CD14-positive monocyte (primary cell): ENCODE data around the gene GID8. TPM values are rescaled to one million over a fixed set of nuclear protein-coding genes. Genes with fewer than 3 reads are reported as not detected.
A peak's percentile ranks its signal among the peaks of the same experiment; 100 is the strongest.

Experiments used
- DNase-seq, 3 donors: peaks; one replicate each; pipeline ENCODE4 v3.0.0-alpha.2; 2011 to 2022
- H2AFZ ChIP-seq: 2 replicates; pipeline ENCODE4 v1.6.0; 2012; ENCODE audit warnings: mild to moderate bottlenecking, low read depth, low read length, inconsistent platforms; ENCODE audit not compliant: insufficient read depth, poor library complexity, severe bottlenecking
- H3K27ac ChIP-seq, 2 donors: 1 replicate in 1 of 2; 2 replicates in 1 of 2; pipeline ENCODE4 v1.5.1; 2012 to 2013; ENCODE audit warnings: low read length in 2 of 2, control low read depth in 1 of 2, inconsistent platforms in 1 of 2, low read depth in 1 of 2, mild to moderate bottlenecking in 1 of 2
- H3K27me3 ChIP-seq, 2 donors: one replicate each; pipeline versions ENCODE4 v1.6.0 to v1.6.1; 2011 to 2013; ENCODE audit warnings: low read length in 2 of 2; ENCODE audit not compliant: control insufficient read depth in 2 of 2, insufficient read depth in 2 of 2
- H3K36me3 ChIP-seq, 2 donors: replicated peaks in 1 of 2; 1 replicate in 1 of 2; 2 replicates in 1 of 2; pipeline versions ENCODE4 v1.5.1 to v1.6.1; 2012 to 2013; ENCODE audit warnings: low read length in 2 of 2, control low read depth in 1 of 2, inconsistent platforms in 1 of 2, mild to moderate bottlenecking in 1 of 2; ENCODE audit not compliant: insufficient read depth in 2 of 2, control insufficient read depth in 1 of 2
- H3K4me1 ChIP-seq, 2 donors: 1 replicate in 1 of 2; 2 replicates in 1 of 2; pipeline versions ENCODE4 v1.5.1 to v1.6.1; 2012 to 2013; ENCODE audit warnings: low read length in 2 of 2, control low read depth in 1 of 2, inconsistent platforms in 1 of 2, mild to moderate bottlenecking in 1 of 2, moderate library complexity in 1 of 2; ENCODE audit not compliant: insufficient read depth in 2 of 2, control insufficient read depth in 1 of 2
- H3K4me2 ChIP-seq: replicated peaks from 2 replicates; pipeline ENCODE3; 2012; ENCODE audit warnings: low read length, moderate library complexity, mild to moderate bottlenecking; ENCODE audit not compliant: poor library complexity, severe bottlenecking; ENCODE audit errors: extremely low read depth
- H3K4me3 ChIP-seq, 3 experiments: fragments of 200-600 bp in 1 of 3; sonication (generic) in 1 of 3; replicated peaks in 1 of 3; 1 replicate in 2 of 3; 2 replicates in 1 of 3; pipeline ENCODE4 v1.5.1; 2011 to 2013; ENCODE audit warnings: low read length in 3 of 3, mild to moderate bottlenecking in 3 of 3, control low read depth in 2 of 3, low read depth in 2 of 3, inconsistent platforms in 1 of 3, moderate library complexity in 1 of 3
- H3K79me2 ChIP-seq: 2 replicates; pipeline ENCODE4 v1.6.0; 2012; ENCODE audit warnings: mild to moderate bottlenecking, control low read depth, inconsistent platforms, low read length, moderate library complexity; ENCODE audit not compliant: insufficient read depth
- H3K9ac ChIP-seq: 2 replicates; pipeline ENCODE4 v1.6.0; 2017; ENCODE audit warnings: low read length, mild to moderate bottlenecking; ENCODE audit not compliant: insufficient read depth, poor library complexity, severe bottlenecking
- H3K9me3 ChIP-seq, 2 donors: replicated peaks in 1 of 2; 1 replicate in 1 of 2; 2 replicates in 1 of 2; pipeline versions ENCODE4 v1.5.1 to v1.6.1; 2012 to 2013; ENCODE audit warnings: low read length in 2 of 2, control low read depth in 1 of 2; ENCODE audit not compliant: control insufficient read depth in 1 of 2, insufficient read depth in 1 of 2
- H4K20me1 ChIP-seq: 2 replicates; pipeline ENCODE4 v1.6.0; 2012; ENCODE audit warnings: mild to moderate bottlenecking, low read length, control low read depth, moderate library complexity; ENCODE audit not compliant: insufficient read depth
- H3K27ac Mint-ChIP-seq, 7 donors: one replicate each; pipeline ENCODE4 v1.8.0; 2020; ENCODE audit warnings: mild to moderate bottlenecking in 7 of 7, mixed read lengths in 7 of 7, moderate library complexity in 6 of 7, inconsistent platforms in 2 of 7
- H3K27me3 Mint-ChIP-seq, 3 donors: one replicate each; pipeline ENCODE4 v1.8.0; 2021 to 2022; ENCODE audit warnings: low read depth in 3 of 3, mild to moderate bottlenecking in 3 of 3, mixed read lengths in 3 of 3, moderate library complexity in 3 of 3, inconsistent platforms in 1 of 3
- H3K36me3 Mint-ChIP-seq, 2 donors: one replicate each; pipeline ENCODE4 v1.8.0; 2020; ENCODE audit warnings: mixed read lengths in 2 of 2, inconsistent platforms in 1 of 2, mild to moderate bottlenecking in 1 of 2
- H3K4me1 Mint-ChIP-seq: one replicate; pipeline ENCODE4 v1.8.0; 2020; ENCODE audit warnings: mild to moderate bottlenecking, mixed read lengths
- H3K4me3 Mint-ChIP-seq, 2 donors: one replicate each; pipeline ENCODE4 v1.8.0; 2020; ENCODE audit warnings: mild to moderate bottlenecking in 2 of 2, mixed read lengths in 2 of 2, moderate library complexity in 1 of 2
- H3K9me3 Mint-ChIP-seq, 7 donors: one replicate each; pipeline ENCODE4 v1.8.0; 2020 to 2022; ENCODE audit warnings: mixed read lengths in 7 of 7, mild to moderate bottlenecking in 6 of 7, moderate library complexity in 6 of 7, inconsistent platforms in 2 of 7
- CTCF ChIP-seq: fragments of 200-600 bp; IDR thresholded peaks from one replicate; pipeline ENCODE4 v1.8.0; 2022; ENCODE audit warnings: antibody characterized with exemption, mild to moderate bottlenecking
- WGBS: methylation state at CpG from one replicate; pipeline ENCODE4 v1.1.5; 2013; ENCODE audit warnings: missing lambda C conversion rate; ENCODE audit not compliant: insufficient coverage; 5-methylcytosine and 5-hydroxymethylcytosine counted together
- intact Hi-C, 2 donors: fragments of 100-400 bp; cut with micrococcal nuclease; formaldehyde crosslinking; loops; one replicate each; pipeline versions ENCODE4 v1.15.0 to v1.15.1; 2023
- polyA plus RNA-seq, 3 donors: library from polyadenylated mRNA; depleted of rRNA in 1 of 3; unstranded in 2 of 3; stranded (reverse) in 1 of 3; fragments of 300-500 nt in 2 of 3; fragments of >200 nt in 1 of 3; fragmentation: Illumina TruSeq in 2 of 3; gene quantifications; 1 replicate in 2 of 3; 2 replicates in 1 of 3; pipeline ENCODE4 v1.2.3, GENCODE V29; 2012 to 2021

GID8 gene
- polyA plus RNA-seq, 3 donors: 12.4 to 19.7 (median 12.7) TPM

GRCh38 chr20:62951896-62952372 is 14.0 kb downstream of the GID8 start:
- peak overlapping the region; percentile 45 to 77 for H3K27ac ChIP-seq
- TF ChIP-seq CTCF: no peak
- peak overlapping the region; percentile 78 for H3K4me2 ChIP-seq
- Mint-ChIP-seq H3K36me3 (peaks cover 31 to 41% of the 10 kb centered on the region in 2 donors), H3K4me3 (peak overlapping the region; percentile 79 to 86), H3K9me3 (peaks cover 3 to 12% (median 6%) of the 10 kb centered on the region in 7 donors), H3K4me1 (peaks cover 39% of the 10 kb centered on the region), H3K27me3 (no peaks in the 10 kb centered on the region), H3K27ac (peak overlapping the region; percentile 75 to 94 (median 89))
- H3K36me3 ChIP-seq: peaks cover 18 to 37% of the 10 kb centered on the region in 2 donors
- H3K4me3 ChIP-seq: peak overlapping the region; percentile 36 to 70 (median 50)
- H3K9ac ChIP-seq: peak overlapping the region; percentile 60
- H3K79me2 ChIP-seq: peaks cover 26% of the 10 kb centered on the region
- DNase-seq: no peak
- intact Hi-C loops: loop anchor here (2.0 kb wide), 1 partner anchor 13 kb away; the partner anchor contains the start of gene GID8 (in 2 of the 2)
- peak overlapping the region; percentile 87 for H2AFZ ChIP-seq
- 79% methylated on average over 8 of the region's 8 CpGs for WGBS
- no peaks in the 10 kb centered on the region for H3K27me3 ChIP-seq
- peaks cover 6 to 8% of the 10 kb centered on the region in 2 donors for H3K9me3 ChIP-seq
- no peaks in the 10 kb centered on the region for H4K20me1 ChIP-seq
- peaks cover 32 to 36% of the 10 kb centered on the region in 2 donors for H3K4me1 ChIP-seq

DNA sequence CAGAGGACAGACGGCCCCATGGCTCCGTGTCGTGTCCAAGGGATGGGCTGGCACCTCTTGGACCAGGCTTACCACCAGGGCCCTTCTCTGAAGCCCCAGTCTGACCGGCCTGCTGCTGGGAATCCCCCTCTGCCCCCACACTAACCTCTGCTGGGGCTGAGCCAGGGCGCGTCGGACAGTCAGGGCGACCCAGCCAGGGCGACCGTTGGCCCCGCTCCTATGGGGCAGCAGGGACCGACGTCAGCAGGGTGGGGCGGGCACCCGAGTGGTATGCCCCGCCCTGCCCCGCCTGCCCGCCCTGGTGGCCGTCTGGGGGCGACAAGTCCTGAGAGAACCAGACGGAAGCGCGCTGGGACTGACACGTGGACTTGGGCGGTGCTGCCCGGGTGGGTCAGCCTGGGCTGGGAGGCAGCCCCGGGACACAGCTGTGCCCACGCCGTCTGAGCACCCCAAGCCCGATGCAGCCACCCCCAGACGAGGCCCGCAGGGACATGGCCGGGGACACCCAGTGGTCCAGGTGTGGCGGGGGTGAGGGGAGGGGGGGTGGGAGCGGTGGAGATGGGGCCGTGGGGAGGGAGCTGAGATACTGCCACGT is 14.5 kb downstream of the GID8 start, which contains the start of gene SLC17A9:
Gene SLC17A9 (plus strand): TSS at position 337 of the 595 bp plus-strand sequence. CDS start 122 bp downstream, at position 459.
- peaks cover 22% of the 10 kb centered on the region for H3K79me2 ChIP-seq
- H3K9me3 Mint-ChIP-seq: peaks cover 3 to 11% (median 6%) of the 10 kb centered on the region in 7 donors
- H3K9ac ChIP-seq: peak within 1 kb of the TSS; percentile 71

More for the DNA sequence above, 14.5 kb downstream of the GID8 start, which contains the start of gene SLC17A9:
- peak within 1 kb of the TSS; percentile 88 to 90 for H3K27ac ChIP-seq
- no peaks in the 10 kb centered on the region for H4K20me1 ChIP-seq
- H3K9me3 ChIP-seq: peaks cover 6 to 8% of the 10 kb centered on the region in 2 donors
- Mint-ChIP-seq H3K27me3 (no peaks in the 10 kb centered on the region), H3K36me3 (peaks cover 26 to 37% of the 10 kb centered on the region in 2 donors), H3K4me3 (peak within 1 kb of the TSS; percentile 79 to 86), H3K4me1 (peaks cover 39% of the 10 kb centered on the region), H3K27ac (peak within 1 kb of the TSS; percentile 88 to 94 (median 90))
- peak; percentile 76 to 85 (median 78) for DNase-seq
- peaks cover 32 to 36% of the 10 kb centered on the region in 2 donors for H3K4me1 ChIP-seq
- WGBS: under 1% methylated on average over 28 of the region's 37 CpGs
- peak within 1 kb of the TSS; percentile 87 for H2AFZ ChIP-seq
- H3K36me3 ChIP-seq: peaks cover 14 to 34% of the 10 kb centered on the region in 2 donors
- intact Hi-C loops: loop anchor here (2.0 kb wide), 1 partner anchor 14 kb away; the partner anchor contains the start of gene GID8 (in 2 of the 2)
- H3K27me3 ChIP-seq: no peaks in the 10 kb centered on the region
- no peak for TF ChIP-seq CTCF
- H3K4me2 ChIP-seq: peak within 1 kb of the TSS; percentile 78
- H3K4me3 ChIP-seq: peak within 1 kb of the TSS; percentile 36 to 70 (median 50)
